Cardiac septum (tissue), 1 donor: ENCODE results near the gene VIPR1. TPM values are rescaled to one million over a fixed set of nuclear protein-coding genes. Genes with fewer than 3 reads are reported as not detected.
A peak's percentile ranks its signal among the peaks of the same experiment; 100 is the strongest.

Source experiments
- DNase-seq: peaks from one replicate; pipeline ENCODE4 v3.0.0-alpha.2; 2020; ENCODE audit warnings: low spot score
- intact Hi-C: fragments of 100-400 bp; cut with DNase I; formaldehyde crosslinking; loops from one replicate; pipeline ENCODE4 v1.14.0; 2022
- total RNA-seq: library from RNA; stranded (reverse); fragmentation: NEBNext Ultra II Directional; extraction: Animal tissue kit (Norgen Biotek cat#: 25700); gene quantifications from one replicate; pipeline ENCODE4 v1.2.1, GENCODE V29; 2021
- donor health status: DM: no; HTN: no; CAD: no.

Gene VIPR1
- total RNA-seq, 1 donor from 2014 or later, result 0.89 TPM

DNA sequence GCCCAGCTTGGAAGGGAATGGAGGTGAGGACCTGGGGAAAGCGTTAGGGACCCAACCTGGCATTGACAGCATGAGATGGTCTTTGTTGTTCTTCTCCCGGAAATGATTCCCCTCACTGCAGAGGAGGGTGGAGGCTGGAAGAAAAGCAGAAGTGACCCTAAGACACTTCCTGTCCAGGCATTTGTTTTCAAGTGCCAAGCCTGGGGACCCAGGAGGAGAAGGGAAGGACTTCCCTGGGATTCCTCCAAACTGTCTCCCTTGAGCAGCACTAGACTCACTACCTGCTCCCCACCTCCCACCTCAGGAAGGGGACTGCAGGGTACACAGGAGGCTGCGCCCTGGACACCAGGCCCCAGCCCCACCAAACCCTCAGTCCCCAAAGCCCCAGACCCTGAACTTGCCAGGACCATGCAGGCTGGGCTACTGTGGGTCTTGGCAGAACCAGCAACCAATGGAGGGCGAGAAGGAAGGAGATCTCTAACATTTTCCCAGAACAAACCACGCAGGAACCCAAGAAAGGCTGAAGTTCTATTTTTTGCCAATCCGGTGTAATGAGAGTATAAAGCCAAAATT lies 9.8 kb upstream of the VIPR1 start:
- intact Hi-C loops, result loop anchor here (5.0 kb wide), 1 partner anchor 40 kb away; no protein-coding TSS in a partner anchor
- peak; percentile 63 for DNase-seq

DNA sequence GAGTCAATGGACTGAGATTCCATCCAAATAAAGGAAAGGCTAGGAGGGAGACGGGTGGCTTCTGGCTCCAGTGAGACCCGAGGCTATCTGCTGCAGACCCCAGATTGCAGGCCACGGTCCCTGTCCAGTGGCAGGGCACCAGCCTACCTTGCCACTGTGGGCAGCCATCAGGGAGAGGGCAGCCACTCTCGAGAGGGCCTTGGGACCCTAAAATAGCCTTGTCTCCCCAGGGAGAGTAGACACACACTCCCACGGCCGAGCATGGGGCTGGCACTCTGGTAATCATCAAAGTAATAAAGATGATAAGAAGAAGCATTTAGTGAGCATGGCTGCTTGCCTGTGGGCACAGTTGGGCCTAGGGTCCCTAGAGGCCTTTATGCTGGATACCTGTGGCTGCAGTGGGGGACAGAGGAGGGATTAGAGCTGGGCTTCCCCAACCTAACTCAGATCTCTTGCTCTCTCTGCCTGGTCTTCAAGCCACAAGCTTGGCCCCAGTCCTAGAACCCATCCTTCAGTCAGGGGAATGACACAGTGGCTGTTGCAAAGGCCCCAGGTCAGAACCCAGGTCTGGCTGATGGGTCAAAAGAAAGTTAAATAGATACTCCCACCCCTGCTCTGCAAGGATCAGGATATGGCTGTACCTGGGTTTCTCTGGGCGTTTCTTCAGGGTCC lies 9.2 kb upstream of the VIPR1 start:
- intact Hi-C loops, result loop anchor here (5.0 kb wide), 1 partner anchor 41 kb away; no protein-coding TSS in a partner anchor
- DNase-seq, result peak; percentile 73

DNA sequence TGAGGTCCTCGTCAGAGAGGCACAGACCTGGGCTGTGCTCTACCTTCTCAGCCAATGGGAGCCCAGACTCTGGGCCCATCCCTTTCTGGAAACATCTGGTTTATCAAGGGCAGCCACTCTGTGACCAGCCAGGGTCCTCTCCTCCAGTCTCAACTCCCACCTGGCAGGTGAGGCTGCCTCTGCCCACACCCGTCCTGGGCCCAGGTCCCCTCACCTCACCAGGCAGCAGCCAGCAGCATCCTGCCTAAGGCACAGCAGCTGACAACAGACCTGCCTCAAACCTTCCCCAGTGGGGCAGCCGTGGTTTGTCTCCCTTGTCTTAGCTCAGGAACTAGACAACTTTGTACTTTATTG lies 8.7 kb upstream of the VIPR1 start:
- intact Hi-C loops, result loop anchor here (5.0 kb wide), 1 partner anchor 41 kb away; no protein-coding TSS in a partner anchor
- peak; percentile 46 for DNase-seq

DNA sequence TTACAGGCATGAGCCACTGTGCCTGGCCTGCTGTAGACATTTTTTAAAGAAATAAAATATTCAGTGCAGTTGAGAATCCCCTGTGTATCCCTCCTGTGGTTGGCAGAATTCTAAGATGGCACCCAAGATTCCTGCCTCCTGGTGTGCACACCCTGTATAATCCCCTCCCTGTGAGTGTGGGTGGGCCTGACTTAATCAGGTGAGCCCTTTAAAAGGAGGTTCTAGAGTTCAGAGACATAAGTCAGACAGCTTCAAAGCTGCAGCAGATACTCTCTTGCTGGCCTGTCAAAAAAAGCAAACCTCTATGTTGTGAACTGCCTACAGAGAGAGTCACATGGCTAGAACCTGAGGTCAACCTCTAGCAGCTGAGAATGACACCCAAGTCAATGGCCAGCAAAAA lies 7.0 kb upstream of the VIPR1 start:
- DNase-seq, result no peak
- intact Hi-C loops, result no loop called here

DNA sequence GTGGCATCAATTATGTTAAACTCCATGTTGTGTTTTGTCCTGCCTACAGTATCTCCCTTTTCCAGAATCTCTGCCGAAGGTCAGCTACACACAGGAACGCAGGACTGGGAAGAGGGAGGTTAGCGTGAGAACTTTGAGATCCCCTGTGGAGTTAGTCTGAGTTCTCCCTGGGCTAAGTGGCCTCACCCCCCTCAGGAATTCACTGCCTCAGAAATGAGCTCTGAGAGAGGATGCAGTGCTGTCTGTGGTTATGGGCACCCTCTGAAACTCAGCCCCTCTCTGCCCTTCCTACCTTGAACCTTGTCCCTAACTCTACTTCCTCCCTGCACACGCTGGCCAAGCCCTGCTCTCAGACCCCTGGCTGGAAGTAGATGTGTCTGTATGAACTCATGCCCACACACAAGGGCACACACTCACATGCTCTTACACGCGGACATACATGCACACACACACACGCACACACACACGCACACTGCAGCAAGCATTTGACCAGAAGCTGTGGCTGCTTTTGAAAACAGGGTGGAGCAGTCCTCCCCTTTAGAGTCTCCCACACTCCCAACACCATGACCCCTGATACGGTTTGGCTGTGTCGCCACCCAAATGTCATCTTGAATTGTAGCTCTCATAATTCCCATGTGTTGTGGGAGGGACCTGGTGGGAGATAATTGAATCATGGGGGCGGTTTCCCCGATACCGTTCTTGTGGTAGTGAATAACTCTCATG lies 5.3 kb upstream of the VIPR1 start:
- DNase-seq, result peak; percentile 38

DNA sequence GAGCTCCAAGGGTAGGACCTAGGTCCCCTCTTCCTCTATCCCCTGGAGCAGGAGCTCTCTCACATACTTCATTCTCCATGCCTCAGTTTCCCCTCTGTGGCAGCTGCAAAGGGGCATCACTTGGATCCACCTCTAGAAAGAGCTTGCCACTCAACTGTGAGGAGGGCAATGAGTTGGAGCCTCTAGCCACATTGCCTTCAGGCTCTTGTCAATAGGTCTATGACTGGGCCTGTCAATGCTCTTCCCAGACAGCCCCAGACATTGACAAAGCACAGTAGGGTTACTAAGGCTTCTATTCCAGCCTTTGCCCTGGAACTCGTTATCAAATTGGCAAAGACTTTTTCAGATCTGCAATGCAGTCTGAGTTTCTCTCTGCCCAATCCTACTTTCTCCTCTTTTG lies 4.4 kb upstream of the VIPR1 start:
- DNase-seq, result peak; percentile 15
- intact Hi-C loops, result no loop called here

More for the DNA sequence above, 5.3 kb upstream of the VIPR1 start:
- intact Hi-C loops, result no loop called here

DNA sequence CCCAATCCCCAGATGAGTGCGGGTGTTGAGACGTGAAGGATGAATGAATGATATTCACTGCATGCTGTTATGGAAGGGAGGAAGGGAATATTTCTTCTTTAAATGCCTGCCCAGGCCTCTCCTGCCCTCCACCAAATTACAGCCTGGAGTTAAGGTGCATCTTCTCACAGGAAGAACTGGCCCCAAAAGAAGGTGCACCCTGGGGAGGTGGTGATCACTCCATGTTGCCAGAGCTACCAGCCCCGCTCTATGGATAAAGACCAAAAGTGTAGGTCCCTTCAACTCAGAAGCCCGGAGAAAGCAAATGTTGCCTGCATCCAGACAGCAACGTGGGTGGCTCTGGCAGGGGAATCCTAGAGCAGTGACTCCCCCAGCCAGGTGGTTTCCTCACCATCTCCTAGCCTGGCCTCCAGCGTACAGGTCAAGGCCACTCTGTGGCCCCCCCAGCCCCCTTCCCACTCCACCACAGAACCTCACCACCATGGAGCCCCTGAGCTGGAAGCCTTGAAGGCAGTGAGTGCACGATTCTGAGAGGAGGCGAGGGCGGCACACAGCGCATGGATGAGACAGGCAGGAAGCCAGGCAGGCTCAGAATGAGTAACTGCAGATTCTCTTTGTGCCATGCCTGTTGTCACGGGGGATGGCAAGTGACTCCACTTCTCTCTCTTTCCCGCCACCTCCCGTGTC lies 3.5 kb upstream of the VIPR1 start:
- intact Hi-C loops, result no loop called here
- DNase-seq, result peak; percentile 66

DNA sequence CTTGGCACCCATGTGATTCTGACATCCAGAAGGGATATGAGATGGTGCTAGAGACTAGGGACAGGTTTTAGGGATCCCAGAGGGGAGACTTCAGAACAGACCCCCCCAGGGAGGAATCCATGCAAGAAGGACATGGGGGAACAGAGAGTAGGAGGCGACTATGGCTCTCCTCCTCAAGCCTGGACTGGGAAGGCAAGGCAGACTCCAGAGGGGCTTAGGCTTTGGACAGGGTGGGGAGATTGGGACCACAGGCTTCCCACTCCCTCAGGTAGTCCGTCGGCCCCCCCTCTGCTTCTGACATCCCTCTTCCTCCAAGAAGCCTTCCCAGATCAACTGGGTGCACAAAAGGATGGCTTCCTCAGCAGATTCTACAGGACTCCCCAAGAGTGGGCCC lies 3.0 kb upstream of the VIPR1 start:
- peak; percentile 55 for DNase-seq
- intact Hi-C loops, result no loop called here

DNA sequence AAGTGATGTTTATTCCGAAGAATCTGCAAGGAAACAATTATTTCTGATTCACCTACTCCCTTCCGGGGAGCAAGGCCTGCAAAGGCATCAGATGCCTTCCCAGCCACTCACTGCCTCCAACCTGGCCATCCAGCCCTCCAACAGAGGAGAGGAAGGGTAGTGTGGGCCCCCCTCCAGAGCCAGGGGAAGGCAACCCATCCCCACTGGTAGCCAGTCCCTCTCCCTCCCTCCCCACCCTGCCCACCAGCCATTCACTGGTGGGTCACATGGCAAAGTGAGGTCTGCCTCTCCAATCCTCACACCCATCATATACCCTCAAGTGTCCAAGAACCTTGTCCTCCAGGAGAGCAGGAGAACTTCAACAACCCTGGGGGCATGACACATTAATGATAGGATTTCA lies 2.4 kb upstream of the VIPR1 start:
- intact Hi-C loops, result loop anchor here (2.0 kb wide), 1 partner anchor 37 kb away; no protein-coding TSS in a partner anchor
- DNase-seq, result peak; percentile 17

DNA sequence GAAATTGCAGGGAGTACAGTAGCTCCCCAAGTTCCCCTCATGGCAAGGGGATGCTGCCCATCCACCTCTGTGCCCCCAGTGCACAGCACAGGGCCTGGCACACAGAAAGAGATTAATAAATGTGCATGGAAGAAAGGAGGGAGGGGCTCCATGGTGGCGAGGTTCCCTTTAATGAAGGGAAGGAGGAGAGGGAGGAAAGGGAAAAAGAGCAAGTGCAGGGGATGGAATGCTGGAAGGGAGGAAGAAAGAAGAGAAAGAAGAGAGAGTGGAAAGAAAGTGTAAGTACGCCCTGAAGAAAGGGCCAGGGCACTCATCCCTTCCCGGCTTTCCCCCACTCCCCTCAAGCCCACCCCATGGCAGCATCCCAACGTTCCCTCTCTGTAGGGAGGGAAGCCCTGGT lies 1.5 kb upstream of the VIPR1 start:
- intact Hi-C loops, result loop anchor here (2.0 kb wide), 1 partner anchor 36 kb away; no protein-coding TSS in a partner anchor
- no peak for DNase-seq

DNA sequence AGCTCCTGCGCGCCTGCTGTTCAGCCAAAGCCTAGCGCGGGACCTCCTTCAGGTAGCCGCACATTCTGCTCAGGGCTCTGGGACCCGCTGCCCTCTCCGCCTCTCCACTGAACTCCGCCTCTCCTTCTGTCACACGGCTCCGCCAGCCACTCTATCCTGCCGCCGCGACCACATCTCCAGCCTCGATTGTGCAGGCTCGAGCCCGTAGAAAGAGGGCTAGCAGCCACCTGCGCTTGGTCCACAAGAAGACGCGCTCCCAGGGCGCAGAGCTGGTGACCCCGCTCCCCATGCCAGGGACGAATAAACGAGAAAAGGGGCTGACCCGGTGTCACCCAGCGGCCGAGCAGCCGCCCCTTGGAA lies 1.1 kb upstream of the VIPR1 start:
- DNase-seq, result no peak
- intact Hi-C loops, result loop anchor here (2.0 kb wide), 1 partner anchor 36 kb away; no protein-coding TSS in a partner anchor

DNA sequence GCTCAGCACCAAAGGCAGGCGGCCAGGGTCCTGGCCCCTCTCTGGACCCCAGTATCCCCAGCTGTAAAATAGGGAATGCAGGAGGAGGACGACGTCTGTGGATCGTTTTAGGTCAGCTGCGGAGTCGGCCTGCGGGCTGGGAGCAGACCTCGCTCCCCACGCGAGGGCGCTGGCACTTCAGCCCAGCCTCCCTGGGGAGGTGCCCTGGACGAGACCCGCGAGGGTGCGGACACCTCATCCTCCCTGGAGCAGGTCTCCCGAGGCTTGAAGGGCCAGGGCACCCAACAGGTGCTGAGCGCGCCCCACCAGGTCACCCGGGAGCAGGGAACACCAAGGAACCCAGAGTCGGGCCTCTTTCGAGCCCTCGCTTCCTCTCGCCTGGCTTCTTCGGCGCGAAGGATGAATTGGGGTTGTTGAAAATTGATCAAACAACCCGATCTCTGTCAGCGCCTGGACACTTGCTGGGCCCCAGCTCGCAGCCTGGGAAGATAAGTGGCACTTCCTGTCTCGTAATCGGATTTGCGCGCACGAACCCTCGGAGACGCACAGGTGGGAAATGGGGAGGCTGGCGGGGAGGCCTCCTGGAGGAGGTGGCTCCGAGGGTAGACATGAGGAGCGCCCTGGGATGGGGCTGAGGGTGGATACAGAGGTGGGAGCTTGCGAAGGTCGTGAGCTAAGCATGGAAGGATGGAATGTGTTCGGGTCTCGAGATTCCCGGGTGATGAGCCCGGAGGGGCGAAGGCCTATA lies 588 bp upstream of the VIPR1 start:
- peak; percentile 79 for DNase-seq
- intact Hi-C loops, result loop anchor here (2.0 kb wide), 1 partner anchor 35 kb away; no protein-coding TSS in a partner anchor

DNA sequence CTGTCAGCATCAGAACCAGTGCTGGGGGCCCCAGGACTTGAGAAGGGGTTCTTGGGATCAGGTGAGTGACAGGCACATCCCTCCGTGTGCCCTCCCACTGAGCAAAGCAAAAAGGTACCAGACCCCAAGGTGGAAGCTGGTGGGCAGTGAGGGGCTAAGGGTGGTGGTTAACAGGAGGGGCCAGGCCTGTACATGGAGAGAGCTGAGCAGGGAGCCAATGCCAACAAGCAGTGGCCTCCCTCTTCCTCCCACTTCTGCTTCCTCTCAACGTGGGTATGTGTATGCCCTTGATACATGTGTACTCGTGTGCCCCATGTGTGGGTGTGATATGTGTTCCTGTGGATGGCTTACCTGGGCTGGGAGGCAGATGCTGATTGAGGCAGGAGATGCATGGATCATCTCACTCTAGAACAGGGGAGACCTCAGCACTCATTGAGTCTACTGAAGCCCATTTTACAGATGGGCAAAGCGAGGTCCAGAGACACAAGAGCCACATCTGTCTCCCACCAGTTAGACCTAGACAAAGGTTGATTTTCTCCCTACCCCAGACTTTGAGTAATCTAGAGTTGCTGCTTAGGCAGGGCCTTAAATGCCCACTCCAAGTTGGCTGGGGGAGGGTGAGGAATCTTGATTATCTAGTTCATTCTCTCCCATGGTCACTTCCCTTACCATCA lies 945 bp downstream of the VIPR1 start:
- intact Hi-C loops, result no loop called here
- peak; percentile 29 for DNase-seq

DNA sequence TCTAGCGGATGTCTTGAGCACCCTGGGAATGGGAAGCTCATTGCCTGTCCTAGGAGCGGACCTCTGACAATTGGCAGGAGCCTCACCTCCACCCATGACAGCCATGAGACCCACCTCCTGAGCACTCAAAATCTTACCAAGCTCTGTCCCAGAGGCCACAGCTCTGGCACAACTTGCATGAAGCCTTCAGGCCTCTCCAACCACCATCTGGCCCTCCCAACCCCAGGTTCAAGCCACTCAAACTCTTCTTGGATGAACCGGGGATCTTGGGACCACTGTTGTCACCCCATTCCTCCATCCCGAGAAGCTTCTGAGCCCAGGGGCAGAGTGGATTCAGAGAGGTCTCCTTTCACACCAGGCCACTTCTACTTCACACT lies 1.5 kb downstream of the VIPR1 start:
- intact Hi-C loops, result no loop called here
- DNase-seq, result peak; percentile 17

DNA sequence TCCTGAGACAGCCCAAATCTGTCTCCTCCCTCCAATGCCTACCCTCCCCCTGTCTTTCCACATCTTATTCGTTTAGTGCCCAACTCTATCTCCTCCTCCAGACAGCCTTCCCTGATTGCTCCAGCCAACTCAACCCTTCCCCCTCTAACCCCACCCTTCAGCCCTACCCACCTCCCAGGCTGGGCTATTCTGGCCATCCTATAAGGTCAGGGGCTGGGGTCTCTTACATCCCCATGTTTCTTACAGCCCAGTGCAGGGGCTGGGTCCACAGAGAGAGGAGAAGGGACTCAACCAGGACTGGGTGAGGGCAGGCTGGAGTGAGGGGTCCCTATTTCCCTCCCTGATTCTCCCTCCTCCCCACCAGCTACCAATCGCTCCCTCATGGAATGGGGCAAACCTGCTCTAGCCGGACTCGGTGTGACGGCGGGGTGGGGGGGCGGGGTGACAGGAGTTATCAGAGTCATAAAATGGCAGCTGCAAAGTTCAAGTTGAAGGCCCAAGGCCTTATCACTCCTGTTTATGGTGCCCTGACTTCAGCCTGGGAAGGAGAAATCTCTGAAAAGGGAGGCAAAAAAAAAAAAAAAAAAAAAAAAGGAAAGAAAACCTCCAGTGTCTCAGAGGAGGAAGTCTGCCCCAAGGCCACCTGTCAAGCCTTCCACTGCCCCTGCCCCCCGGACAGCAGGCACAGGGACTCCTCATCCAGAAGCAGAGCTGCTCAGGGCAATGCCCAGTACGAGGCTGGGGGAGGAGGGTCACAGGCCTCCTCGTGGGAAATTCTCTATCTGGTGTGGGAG lies 2.1 kb downstream of the VIPR1 start:
- intact Hi-C loops, result no loop called here
- DNase-seq, result peak; percentile 67

DNA sequence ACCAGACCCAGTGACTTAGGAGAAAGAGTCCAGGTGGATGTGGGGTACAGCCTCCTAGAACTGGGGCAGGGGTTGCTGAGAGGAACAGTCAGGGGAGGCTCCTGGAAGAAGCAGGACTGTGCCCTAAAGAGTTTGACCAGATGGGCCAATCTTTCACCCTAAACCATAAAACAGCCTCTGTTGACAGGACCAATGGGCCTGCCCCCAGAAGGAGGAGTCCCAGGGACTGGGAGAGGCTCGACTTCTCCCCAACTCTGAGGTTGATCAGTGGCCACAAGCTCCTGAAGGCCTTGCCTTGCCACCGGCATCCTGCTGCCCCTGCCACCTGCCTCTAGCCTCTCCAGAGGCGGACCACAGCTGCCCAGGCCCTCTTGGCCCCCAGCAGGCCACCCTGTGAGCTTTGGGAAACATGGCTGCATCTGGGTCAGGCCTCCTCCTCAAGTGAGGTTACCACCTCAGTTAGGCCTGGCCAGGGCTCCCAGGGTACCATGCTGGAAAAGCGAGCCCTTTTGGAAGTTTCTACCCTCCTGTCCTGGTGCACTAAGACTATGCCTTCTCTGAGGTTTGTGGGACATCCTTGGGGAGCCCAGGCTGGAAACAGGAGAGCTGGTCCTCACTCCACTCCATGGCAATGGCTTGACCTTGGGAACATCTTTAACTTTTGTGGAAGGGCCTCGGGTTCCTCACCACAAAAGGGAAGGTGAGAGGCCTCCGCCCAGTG lies 2.8 kb downstream of the VIPR1 start:
- DNase-seq, result peak; percentile 70
- intact Hi-C loops, result no loop called here

DNA sequence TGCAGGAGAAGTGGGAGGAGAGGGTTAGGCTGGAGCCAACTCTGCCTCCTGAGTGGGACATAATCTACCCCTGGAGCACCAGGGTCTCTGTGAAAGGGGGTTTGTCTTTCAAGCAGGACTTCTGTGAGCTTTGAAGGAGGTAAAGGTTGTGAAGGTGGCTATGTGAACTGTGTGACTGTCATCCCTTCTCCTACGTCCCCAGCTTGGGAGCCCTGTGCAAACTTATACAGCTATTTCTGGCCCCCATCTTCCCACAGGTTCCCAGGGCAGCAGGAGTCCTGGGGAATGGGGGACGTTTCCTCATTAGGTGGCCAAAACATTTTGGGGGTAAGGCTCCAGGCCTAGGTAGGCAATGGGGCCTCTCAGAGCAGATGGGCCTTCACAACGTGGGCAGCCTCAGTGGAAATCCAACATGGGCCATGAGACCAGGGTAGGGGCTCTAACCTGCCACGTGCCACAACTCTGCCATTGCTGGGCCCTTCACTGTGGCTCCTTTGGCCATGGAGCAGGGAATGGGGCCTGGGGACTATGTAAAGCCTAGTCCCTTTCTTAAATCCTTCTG lies 3.5 kb downstream of the VIPR1 start:
- DNase-seq, result peak; percentile 65
- intact Hi-C loops, result no loop called here
